NCI-H226 (cell line): ENCODE results near the gene PDK2.

Source experiments
- DNase-seq: peaks from one replicate; pipeline ENCODE4 v3.0.0-alpha.2; 2015

PDK2 gene

GRCh38 chr17:50120475-50121253 lies 25.5 kb downstream of the PDK2 start:
- DNase-seq: no peak

- DNase-seq: no peak
Observed at GRCh38 chr17:50122945-50123344, 27.8 kb downstream of the PDK2 start.

- DNase-seq: no peak
Observed at GRCh38 chr17:50123649-50124349, 28.6 kb downstream of the PDK2 start.

- no peak for DNase-seq
Observed at GRCh38 chr17:50125420-50125997, 30.4 kb downstream of the PDK2 start.

- DNase-seq: no peak
Observed at GRCh38 chr17:50127697-50128361, 32.7 kb downstream of the PDK2 start.

GRCh38 chr17:50128441-50129352 lies 33.5 kb downstream of the PDK2 start:
- DNase-seq: no peak

- DNase-seq: no peak
Observed at GRCh38 chr17:50129353-50129727, 34.2 kb downstream of the PDK2 start.

- DNase-seq: no peak
Observed at GRCh38 chr17:50129728-50130558, 34.8 kb downstream of the PDK2 start, which contains the start of gene SAMD14. SAMD14 (minus strand) TSS chr17:50130160; CDS start chr17:50124959, 5,201 bp downstream.

GRCh38 chr17:50130559-50131305 lies 35.6 kb downstream of the PDK2 start:
- no peak for DNase-seq

GRCh38 chr17:50132104-50132794 lies 37.1 kb downstream of the PDK2 start:
- no peak for DNase-seq

- no peak for DNase-seq
Observed at GRCh38 chr17:50133028-50133768, 38.0 kb downstream of the PDK2 start.

- no peak for DNase-seq
Observed at GRCh38 chr17:50133769-50134099, 38.6 kb downstream of the PDK2 start.

GRCh38 chr17:50134206-50135110 lies 39.3 kb downstream of the PDK2 start:
- DNase-seq: no peak

GRCh38 chr17:50135316-50136095 lies 40.4 kb downstream of the PDK2 start:
- no peak for DNase-seq

GRCh38 chr17:50136096-50136687 lies 41.0 kb downstream of the PDK2 start:
- no peak for DNase-seq

GRCh38 chr17:50137042-50137441 lies 41.9 kb downstream of the PDK2 start:
- no peak for DNase-seq

GRCh38 chr17:50139185-50139783 lies 44.1 kb downstream of the PDK2 start:
- DNase-seq: no peak
